SKM-1 treated with dmso at 0.1 percent for 144 hours (cell line): ENCODE results near the gene SCNN1B.

ENCODE experiments used
- DNase-seq: peaks from one replicate; lab custom pipeline; 2025; ENCODE audit not compliant: unreplicated experiment; lab: John Stamatoyannopoulos, UW

Gene SCNN1B

GRCh38 chr16:23319861-23320615 lies 17.9 kb downstream of the SCNN1B start:
- DNase-seq: no peak

GRCh38 chr16:23320693-23321092 lies 18.6 kb downstream of the SCNN1B start:
- no peak for DNase-seq

- no peak for DNase-seq
These were observed 19.2 kb downstream of the SCNN1B start for GRCh38 chr16:23321206-23321875.

- no peak for DNase-seq
These were observed 21.3 kb downstream of the SCNN1B start for GRCh38 chr16:23323224-23324030.

- no peak for DNase-seq
These were observed 22.6 kb downstream of the SCNN1B start for GRCh38 chr16:23324727-23325126.

DNA sequence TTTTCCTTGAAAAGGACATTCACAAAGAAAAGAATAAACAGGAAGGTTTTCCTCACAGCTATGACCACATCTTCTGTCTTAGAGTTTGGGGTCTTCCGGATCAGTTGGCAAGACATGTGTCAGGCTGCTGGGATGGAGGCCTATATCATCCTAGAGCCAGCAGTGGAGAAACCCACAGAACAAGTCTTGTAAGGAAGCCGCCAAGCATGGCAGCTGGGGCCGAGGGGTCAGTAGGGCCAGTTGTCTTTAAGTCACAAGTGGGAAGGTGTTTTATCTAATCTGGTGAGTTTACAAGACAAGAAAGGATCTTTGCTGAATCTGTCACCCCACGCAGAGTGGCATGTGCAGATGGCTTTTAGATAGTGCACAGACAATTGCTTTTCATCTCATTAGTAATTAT lies 25.7 kb downstream of the SCNN1B start:
- DNase-seq: no peak

- no peak for DNase-seq
These were observed 28.1 kb downstream of the SCNN1B start for GRCh38 chr16:23330161-23330560.

- no peak for DNase-seq
These were observed 28.6 kb downstream of the SCNN1B start for GRCh38 chr16:23330583-23331249.

DNA sequence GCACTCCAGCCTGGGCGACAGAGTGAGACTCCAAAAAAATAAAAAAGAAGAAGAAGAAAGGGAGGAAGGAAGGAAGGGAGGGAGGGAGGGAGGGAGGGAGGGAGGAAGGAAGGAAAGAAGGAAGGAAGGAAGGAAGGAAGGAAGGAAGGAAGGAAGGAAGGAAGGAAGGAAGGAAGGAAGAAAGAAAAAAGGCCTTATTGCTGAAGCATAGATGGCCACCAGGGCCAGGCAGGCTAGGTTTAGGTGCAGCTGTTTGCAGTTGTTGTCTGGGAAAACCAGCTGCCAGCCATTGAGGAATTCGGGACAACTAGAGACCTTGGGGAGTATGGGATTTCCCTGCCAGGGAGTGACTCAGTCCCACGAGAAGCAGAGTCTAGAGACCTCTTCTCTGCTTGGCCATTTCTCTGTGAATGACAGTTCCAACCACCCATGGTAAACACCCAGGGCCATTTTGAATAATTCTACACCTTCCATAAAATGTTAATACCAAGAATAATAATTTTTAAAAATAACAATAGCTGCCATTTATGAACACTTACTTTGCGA lies 31.0 kb downstream of the SCNN1B start:
- DNase-seq: no peak

GRCh38 chr16:23333831-23334456 lies 31.8 kb downstream of the SCNN1B start:
- no peak for DNase-seq

DNA sequence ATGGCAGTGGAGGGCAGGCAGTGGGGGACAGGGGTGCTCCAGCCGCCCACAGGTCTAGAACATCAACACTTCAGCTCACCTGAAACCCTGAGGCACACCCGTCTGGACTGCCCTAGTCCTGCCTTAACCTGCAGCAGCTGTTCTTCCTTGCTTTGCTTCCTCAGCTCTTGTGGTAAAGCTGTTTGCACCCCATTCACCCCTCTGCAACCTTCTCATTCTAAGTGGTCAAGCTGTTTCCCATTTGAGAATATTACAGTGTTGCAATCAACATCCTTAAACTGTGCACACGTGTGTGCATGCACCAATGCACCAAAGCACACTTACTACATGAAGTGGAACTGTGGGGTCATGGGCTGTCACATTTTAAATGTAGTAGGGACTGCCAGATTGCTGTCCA lies 32.4 kb downstream of the SCNN1B start:
- no peak for DNase-seq

DNA sequence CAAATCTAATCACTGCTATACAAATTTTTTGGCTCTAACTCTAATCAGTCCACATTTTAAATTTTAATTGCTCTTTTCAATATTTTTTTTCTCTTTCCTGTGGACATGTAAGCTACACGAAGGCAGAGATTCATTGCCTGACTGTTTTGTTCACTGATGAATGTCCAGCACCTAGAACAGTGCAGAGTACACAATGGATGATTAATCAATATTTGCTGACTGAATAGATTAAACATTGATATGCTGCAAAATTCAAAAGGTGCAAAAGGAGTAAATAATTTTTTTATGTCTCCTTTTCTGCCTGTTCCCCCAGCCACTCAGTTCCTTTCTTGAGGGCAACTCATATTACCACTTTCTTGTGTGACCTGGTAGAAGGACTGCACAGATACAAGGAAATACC lies 32.8 kb downstream of the SCNN1B start:
- no peak for DNase-seq

DNA sequence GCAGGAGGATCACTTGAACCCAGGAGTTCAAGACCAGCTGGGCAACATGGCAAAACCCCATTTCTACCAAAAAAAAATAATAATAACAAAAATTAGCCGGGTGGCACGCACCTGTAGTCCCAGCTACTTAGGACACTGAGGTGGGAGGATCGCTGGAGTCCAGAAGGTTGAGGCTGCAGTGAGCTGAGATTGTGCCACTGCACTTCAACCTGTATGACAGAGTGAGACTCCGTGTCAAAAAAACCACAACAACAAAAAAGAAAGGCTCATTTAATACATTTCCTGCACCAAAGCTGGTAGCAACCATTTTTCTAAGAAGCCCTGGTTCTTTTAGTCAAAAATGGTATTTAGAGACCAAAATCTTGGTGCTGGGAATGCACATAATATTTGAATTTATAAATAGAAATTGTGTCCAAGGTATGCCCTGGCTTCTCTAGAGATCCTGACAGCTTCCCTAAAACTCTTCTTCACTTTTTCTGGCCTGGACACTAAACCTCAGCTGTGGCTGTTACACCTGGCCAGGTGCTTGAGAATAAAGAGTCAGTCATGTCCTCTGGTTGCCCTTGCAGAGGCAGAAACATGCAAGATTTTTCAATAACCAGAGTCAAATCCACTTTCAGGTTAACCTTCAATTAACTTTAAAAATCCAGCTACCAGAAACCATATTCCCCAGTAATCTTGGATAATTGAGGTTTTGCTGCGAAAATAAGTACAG lies 35.9 kb downstream of the SCNN1B start:
- no peak for DNase-seq

DNA sequence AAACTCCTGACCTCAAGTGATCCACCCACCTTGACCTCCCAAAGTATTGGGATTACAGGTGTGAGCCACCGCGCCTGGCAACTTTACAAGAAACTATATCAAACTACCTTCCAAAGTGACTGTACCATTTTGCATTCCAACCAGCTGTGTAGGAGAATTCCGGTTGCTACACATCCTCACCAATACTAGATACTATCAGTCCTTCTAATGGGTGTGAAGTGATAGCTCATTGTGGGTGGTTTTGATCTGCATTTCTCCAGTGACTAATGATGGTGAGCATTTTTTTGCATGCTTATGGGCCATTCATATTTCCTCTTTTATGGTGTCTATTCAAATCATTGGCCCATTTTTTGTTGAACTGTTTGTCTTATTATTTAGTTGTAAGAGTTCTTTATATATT lies 37.7 kb downstream of the SCNN1B start:
- no peak for DNase-seq

- no peak for DNase-seq
These were observed 40.1 kb downstream of the SCNN1B start for GRCh38 chr16:23342083-23342640.

DNA sequence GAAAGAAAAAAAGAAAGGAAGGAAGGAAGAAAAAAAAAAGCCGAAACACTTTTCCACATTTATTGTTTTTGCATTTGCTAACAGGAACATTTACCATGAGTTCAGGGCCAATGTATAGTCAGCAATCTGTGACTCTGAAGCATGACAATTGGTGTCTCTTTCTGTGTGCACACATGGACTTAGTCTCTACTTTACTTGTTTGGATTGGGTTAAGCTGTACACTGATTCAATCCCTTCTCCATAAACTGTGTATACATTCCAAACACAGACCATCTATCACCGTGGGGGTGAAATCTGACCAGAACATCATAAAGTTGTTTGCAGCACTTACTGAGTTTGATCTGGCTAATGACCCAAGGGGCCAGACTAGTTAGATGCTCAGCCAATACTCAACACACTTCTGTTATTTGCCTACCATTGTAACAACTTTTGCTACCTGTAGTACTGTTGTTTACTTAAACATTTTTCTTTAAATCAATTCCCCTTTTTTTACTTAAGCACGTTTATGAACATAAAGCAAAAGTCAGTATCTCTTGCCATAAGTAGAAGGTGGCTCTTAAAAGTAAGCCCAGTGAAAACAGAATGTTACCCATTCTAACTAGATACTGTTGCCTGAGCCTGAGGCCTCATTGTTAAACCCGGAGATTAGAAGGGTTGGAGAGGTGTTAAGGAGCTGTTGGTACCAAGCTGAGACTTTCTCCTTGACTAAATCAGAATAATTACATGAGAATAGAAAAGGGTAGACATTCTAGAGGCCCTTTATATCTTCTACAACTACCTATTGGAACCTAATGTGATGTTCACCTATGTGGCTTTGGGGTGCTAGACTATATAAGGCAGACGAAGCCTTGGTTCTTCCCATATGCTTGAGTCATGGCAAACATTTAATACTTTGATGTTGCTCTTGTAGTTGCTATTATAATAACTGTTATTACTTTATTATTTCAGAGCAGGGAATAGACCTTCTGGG lies 41.8 kb downstream of the SCNN1B start:
- DNase-seq: no peak

GRCh38 chr16:23345237-23345636 lies 43.1 kb downstream of the SCNN1B start:
- no peak for DNase-seq
